Glomerular visceral epithelial cell (primary cell): Measurements from ENCODE around the gene GABARAPL2.
"Not testable (repeated sequence)": the region's sequence is repeated elsewhere in the genome, so short reads cannot be mapped to it uniquely, and the experiment has no call there.

Experiments used
- DNase-seq: peaks from one replicate; pipeline ENCODE4 v3.0.0-alpha.2; 2016; ENCODE audit errors: extremely low spot score

The GABARAPL2 gene

GRCh38 chr16:75590920-75591843, 25.0 kb downstream of the GABARAPL2 start:
- DNase-seq, result no peak

GRCh38 chr16:75591927-75592326, 25.7 kb downstream of the GABARAPL2 start:
- DNase-seq, result not testable (repeated sequence)

- DNase-seq, result no peak
Observed at GRCh38 chr16:75593308-75593707, 27.1 kb downstream of the GABARAPL2 start.

GRCh38 chr16:75593825-75594820, 27.9 kb downstream of the GABARAPL2 start:
- no peak for DNase-seq

- DNase-seq, result no peak
Observed at GRCh38 chr16:75599452-75600277, 33.5 kb downstream of the GABARAPL2 start.

- DNase-seq, result no peak
Observed at GRCh38 chr16:75603241-75603640, 37.1 kb downstream of the GABARAPL2 start.

- no peak for DNase-seq
Observed at GRCh38 chr16:75606507-75606906, 40.3 kb downstream of the GABARAPL2 start.

- DNase-seq, result no peak
Observed at GRCh38 chr16:75614066-75614897, 48.1 kb downstream of the GABARAPL2 start.

- DNase-seq, result no peak
Observed at GRCh38 chr16:75615619-75616018, 49.4 kb downstream of the GABARAPL2 start.

GRCh38 chr16:75616521-75617010, 50.4 kb downstream of the GABARAPL2 start:
- DNase-seq, result no peak

- no peak for DNase-seq
Observed at GRCh38 chr16:75617121-75617520, 50.9 kb downstream of the GABARAPL2 start.

- no peak for DNase-seq
Observed at GRCh38 chr16:75618780-75619179, 52.6 kb downstream of the GABARAPL2 start.

- DNase-seq, result no peak
Observed at GRCh38 chr16:75620326-75621169, 54.4 kb downstream of the GABARAPL2 start.

GRCh38 chr16:75621170-75621477, 54.9 kb downstream of the GABARAPL2 start:
- DNase-seq, result no peak

- peak; percentile 93 for DNase-seq
Observed at GRCh38 chr16:75622761-75623605, 56.8 kb downstream of the GABARAPL2 start, which contains the start of gene ADAT1. TSS of gene ADAT1 (minus strand) at chr16:75623281. CDS start at chr16:75620799, 2,482 bp downstream.

GRCh38 chr16:75624921-75625334, 58.7 kb downstream of the GABARAPL2 start:
- DNase-seq, result no peak

GRCh38 chr16:75626806-75627205, 60.6 kb downstream of the GABARAPL2 start:
- DNase-seq, result no peak
